NCI-H2227 treated with DMSO at 0.1 percent for 48 hours (cell line): ENCODE measurements around the gene RNF223.
"Not testable (repeated sequence)": the region's sequence is repeated elsewhere in the genome, so short reads cannot be mapped to it uniquely, and the experiment has no call there.

Experiments
- DNase-seq: peaks from one replicate; lab custom pipeline; 2025; lab: John Stamatoyannopoulos, UW

Gene RNF223

GRCh38 chr1:1072299-1072848 is 1.7 kb downstream of the RNF223 start:
- no peak for DNase-seq

GRCh38 chr1:1071486-1072298 is 2.4 kb downstream of the RNF223 start:
- no peak for DNase-seq

- DNase-seq: no peak
These were observed 4.1 kb downstream of the RNF223 start for GRCh38 chr1:1069711-1070676.

GRCh38 chr1:1069056-1069710 is 4.9 kb downstream of the RNF223 start:
- DNase-seq: peak; percentile 85

GRCh38 chr1:1068517-1069055 is 5.5 kb downstream of the RNF223 start:
- DNase-seq: no peak

GRCh38 chr1:1067860-1068516 is 6.1 kb downstream of the RNF223 start:
- no peak for DNase-seq

- no peak for DNase-seq
These were observed 6.7 kb downstream of the RNF223 start for GRCh38 chr1:1067284-1067859.

GRCh38 chr1:1066403-1067283 is 7.5 kb downstream of the RNF223 start:
- DNase-seq: no peak

GRCh38 chr1:1065940-1066304 is 8.2 kb downstream of the RNF223 start:
- DNase-seq: not testable (repeated sequence)

GRCh38 chr1:1065265-1065939 is 8.7 kb downstream of the RNF223 start:
- no peak for DNase-seq

GRCh38 chr1:1063945-1064831 is 9.9 kb downstream of the RNF223 start:
- DNase-seq: no peak

GRCh38 chr1:1063261-1063944 is 10.7 kb downstream of the RNF223 start:
- no peak for DNase-seq

- no peak for DNase-seq
These were observed 11.6 kb downstream of the RNF223 start for GRCh38 chr1:1062348-1063163.

GRCh38 chr1:1061682-1062345 is 12.3 kb downstream of the RNF223 start:
- DNase-seq: no peak

GRCh38 chr1:1060281-1061000 is 13.7 kb downstream of the RNF223 start:
- no peak for DNase-seq
